NCI-H2029 treated with DMSO at 0.1 percent for 48 hours (cell line): ENCODE results near the gene ZNF177.

Experiments
- DNase-seq: peaks from one replicate; lab custom pipeline; 2025; lab: John Stamatoyannopoulos, UW

ZNF177 gene

GRCh38 chr19:9430444-9430843, 67.6 kb downstream of the ZNF177 start:
- no peak for DNase-seq

- DNase-seq, result no peak
Observed at GRCh38 chr19:9431475-9431874, 68.7 kb downstream of the ZNF177 start.
